Measurements from ENCODE around the gene ODF2.

DNA sequence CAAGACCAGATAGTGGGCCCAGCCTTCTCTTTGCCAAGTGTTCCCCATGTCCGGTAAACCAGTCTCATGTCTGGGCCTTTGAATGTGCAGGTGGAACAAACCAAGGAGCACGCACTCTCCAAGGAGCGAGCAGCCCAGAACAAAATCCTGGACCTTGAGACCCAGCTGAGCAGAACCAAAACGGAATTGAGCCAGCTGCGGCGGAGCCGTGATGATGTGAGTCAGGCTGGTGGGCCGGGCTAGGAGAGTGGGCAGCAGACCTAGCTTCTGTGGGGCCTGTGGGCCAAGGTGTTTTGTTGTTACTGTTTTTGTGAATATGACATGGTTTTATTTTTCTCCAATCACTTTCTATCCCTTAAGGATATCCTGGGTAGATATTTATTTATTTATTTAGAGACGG is 43.1 kb downstream of the ODF2 start:
- no peak for TF ChIP-seq POLR2AphosphoS5 (IDR thresholded peaks at IDR 0.05; ENCODE audit: insufficient read depth, low read depth, low read length)
- TF ChIP-seq, protein P1, sequence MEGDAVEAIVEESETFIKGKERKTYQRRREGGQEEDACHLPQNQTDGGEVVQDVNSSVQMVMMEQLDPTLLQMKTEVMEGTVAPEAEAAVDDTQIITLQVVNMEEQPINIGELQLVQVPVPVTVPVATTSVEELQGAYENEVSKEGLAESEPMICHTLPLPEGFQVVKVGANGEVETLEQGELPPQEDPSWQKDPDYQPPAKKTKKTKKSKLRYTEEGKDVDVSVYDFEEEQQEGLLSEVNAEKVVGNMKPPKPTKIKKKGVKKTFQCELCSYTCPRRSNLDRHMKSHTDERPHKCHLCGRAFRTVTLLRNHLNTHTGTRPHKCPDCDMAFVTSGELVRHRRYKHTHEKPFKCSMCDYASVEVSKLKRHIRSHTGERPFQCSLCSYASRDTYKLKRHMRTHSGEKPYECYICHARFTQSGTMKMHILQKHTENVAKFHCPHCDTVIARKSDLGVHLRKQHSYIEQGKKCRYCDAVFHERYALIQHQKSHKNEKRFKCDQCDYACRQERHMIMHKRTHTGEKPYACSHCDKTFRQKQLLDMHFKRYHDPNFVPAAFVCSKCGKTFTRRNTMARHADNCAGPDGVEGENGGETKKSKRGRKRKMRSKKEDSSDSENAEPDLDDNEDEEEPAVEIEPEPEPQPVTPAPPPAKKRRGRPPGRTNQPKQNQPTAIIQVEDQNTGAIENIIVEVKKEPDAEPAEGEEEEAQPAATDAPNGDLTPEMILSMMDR (IDR thresholded peaks at IDR 0.05; ENCODE audit: extremely low read depth in 1 of 2, insufficient read depth in 1 of 2, low read depth in 1 of 2, low read length in 2 of 2), result no peak
- TF ChIP-seq, protein P2, sequence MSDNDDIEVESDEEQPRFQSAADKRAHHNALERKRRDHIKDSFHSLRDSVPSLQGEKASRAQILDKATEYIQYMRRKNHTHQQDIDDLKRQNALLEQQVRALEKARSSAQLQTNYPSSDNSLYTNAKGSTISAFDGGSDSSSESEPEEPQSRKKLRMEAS (IDR thresholded peaks at IDR 0.05; ENCODE audit: insufficient read depth, insufficient read length), result no peak
